ENCODE results near the gene URB2.

Gene URB2

GRCh38 chr1:229645324-229645993 lies 19.4 kb downstream of the URB2 start:
- no peak for DNase-seq

DNA sequence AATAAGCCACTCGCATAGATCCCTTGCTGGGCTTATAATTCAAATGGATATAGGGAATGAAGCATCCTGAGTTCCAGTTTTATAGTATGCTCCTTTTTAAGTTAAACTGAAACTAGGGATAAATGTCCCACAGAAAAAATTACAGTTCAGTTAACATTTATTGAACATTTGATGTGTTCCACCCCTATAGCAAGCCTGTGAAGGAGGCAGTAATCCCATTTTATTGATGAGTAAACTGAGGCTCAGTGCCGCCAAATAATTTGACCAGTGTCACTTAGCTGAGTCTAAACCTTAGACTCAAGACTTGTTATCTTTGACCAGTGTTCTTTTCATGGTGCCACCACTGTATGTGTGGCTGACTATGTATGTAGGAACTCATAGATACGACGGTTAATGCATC lies 22.4 kb downstream of the URB2 start:
- DNase-seq, result no peak

GRCh38 chr1:229650045-229650444 lies 24.0 kb downstream of the URB2 start:
- DNase-seq, result no peak

GRCh38 chr1:229651546-229651945 lies 25.5 kb downstream of the URB2 start:
- DNase-seq, result no peak

GRCh38 chr1:229653420-229653819 lies 27.4 kb downstream of the URB2 start:
- no peak for DNase-seq

DNA sequence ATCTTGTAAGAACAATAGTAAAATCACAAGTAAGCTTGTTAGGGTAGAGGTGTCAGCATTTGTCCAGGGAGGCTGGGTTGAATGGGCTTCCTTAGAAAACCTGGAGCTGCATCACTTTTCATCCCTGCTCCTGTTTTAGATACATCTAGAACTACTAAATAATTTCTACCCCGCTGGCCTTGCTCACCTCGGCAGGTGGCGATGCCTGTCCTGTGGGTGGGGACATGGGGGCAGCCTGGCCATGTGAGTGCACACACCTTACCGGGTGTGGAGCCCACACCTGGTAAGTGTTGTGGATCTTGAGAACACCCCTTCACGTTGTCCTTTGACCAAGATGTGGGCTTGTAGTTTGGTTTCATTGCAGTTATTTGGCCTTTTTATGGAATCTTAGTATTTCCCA lies 29.7 kb downstream of the URB2 start:
- DNase-seq, result no peak

DNA sequence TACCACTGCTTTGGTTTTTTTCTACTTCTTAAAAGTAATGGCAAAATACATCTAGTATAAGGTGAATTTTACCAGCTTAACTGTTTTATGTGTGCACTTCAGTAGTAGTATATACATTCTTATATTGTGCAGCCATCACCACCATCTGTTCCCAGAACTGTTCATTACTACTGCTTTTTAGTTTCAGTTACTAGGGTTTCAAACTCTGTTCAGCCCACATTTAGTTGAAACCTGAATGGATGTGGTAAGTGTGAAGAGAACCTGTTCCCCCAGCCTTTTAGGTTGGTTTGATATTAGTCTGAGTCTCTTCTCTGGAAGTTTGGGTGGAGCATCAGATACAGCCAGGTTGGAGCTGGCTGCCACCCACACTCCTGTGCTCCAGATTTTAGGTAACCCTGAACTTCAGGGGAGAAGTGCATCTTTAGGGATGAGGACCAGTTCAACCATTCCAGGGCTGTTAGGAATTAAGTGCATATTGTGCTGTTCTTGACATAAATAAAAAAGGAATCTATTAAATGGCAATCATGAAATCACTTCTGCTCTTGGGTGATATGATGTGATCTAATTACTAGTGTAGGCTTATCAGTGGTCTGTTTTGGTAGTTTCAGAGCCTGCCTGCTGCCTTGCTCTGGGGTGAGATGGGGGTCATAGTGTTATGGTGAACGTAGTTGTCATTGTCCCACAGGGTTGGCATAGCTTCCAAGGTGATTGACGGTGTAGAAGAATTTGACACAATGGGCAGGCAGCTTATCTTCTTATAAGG lies 32.1 kb downstream of the URB2 start:
- DNase-seq, result no peak

GRCh38 chr1:229661022-229661877 lies 35.2 kb downstream of the URB2 start:
- DNase-seq, result peak; percentile 57

GRCh38 chr1:229661897-229662296 lies 35.9 kb downstream of the URB2 start:
- DNase-seq, result no peak

DNA sequence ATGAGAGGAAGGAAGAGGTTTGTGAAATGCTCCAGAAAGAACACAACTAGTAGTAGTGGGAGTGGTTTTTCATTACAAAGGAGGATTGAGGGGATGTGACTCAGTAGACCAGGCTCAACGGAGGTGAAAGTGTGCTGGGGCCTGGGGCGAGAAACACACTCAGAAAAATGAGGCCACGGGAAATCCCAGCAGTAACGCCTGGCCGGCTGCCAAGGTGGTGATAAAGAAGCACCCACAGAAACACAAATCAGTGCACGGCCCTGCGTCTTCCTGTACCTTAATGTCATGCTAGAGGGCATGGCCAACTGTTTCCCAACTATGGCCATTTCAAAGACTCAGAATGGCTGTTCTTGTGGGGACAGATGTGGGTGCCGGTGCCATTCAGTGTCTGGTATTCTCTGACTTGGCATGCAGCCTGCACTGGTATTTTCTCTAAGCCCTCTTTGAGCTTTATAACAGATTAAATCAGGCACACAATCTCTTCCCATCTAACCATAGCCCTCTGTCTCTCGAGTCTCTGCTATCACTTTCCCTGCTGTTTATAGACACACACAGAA lies 38.2 kb downstream of the URB2 start:
- no peak for DNase-seq

DNA sequence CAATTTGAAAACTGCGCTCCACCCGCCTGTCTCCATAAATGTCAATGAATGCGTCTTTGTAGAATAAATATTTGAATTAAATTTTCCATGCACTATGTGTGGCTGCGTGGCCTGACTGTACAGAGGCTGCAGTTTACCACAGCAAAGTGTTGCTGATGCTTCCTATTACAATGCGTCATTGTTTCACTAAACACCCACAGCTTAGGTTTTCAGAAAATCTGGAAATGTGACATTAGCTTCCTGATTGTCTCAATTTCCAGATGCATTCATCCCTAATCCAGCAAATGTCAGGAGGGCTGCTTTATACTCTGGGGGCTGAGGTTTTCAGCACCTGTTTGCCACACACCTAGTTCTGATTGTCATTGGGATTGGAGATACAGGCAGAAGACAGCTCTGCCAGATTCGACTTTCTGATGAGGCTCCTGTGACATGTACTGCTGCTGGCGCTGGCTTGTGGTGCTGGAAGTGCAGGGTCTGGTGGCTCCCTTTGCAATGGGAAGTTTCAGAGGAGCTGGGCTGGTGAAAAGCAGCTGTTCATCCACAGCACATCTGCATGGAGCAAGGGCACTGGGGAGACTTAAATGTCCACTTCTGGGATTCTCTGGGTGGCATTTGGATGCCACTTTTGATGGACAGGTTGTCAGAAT lies 40.0 kb downstream of the URB2 start:
- DNase-seq, result no peak

DNA sequence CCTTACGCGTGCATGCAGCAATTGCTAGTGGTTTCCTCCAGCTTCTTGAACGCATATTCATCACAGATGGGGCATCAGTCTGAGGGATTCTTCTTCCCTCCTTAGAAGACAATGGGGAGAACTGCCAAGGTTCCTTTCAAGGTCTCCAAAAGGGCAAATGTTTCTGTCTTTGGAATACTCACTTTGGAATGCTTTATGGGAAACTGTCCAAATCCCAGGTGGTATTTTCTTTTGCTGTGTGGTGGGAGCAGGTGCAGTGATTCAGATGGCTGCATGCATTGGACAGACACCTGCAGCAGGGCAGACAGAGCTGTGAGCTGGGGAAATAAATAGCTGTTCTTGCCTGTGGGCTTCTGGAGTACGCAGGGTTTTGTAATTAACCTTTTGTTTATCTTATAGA lies 40.5 kb downstream of the URB2 start:
- no peak for DNase-seq

DNA sequence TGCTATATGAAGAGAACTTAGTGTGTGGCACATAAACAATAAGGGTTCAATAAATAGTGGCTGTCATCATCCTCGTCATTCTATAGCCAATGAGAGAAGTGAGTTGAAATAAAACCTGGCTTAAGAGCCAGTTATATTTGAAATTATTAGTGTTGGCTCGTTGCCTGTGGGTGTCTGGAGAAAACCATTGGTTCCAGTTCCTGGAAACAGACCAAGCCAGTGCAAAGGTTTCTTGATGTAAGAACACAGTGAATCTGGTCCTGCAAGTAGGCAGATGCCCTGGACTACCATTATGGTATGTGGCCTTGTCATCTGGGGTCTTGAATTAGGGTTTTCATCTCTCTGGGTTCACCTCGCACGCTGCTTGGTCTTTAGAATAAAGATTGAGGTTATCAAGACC lies 43.3 kb downstream of the URB2 start:
- DNase-seq, result no peak

DNA sequence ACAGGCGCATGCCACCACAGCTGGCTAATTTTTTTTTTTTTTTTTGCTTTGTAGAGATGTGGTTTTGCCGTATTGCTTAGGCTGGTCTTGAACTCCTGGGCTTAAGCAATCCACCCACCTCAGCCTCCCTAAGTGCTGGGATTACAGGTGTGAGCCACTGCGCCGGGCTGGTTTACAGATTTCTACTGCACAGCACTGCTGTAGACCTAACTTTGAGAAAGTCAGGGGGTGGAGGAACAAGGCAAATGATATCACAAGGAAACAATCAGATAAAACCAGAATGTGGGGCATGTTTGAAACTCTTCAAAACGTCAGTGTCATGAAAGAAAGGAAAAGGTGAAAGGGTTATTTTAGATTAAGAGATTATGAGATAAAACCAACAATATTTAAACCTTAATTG lies 45.3 kb downstream of the URB2 start:
- DNase-seq, result no peak

- DNase-seq, result no peak
Observed at GRCh38 chr1:229672246-229672645, 46.2 kb downstream of the URB2 start.

- no peak for DNase-seq
Observed at GRCh38 chr1:229674042-229674441, 48.0 kb downstream of the URB2 start.

- no peak for DNase-seq
Observed at GRCh38 chr1:229675396-229675795, 49.3 kb downstream of the URB2 start.

- DNase-seq, result no peak
Observed at GRCh38 chr1:229685149-229685548, 59.1 kb downstream of the URB2 start.

DNA sequence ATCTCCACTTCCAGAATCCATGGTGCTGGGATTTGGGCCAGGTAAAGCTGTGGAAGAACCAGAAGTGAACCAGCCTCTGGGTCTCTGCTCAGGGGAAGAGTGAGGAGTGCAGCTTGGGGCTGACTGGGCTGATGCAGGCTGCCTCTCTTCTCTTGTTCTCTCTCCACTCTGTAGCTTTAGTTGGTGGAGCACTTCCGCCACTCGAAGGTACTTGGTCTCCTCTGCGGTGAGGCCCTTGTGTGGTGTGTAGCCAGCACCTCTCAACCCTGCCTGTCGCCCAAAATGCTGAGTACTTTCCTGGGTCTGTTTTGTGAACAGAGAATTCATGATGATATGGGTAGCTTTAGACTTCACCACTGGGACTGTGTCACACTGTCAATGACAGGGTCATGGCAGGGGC lies 63.2 kb downstream of the URB2 start:
- no peak for DNase-seq

- no peak for DNase-seq
Observed at GRCh38 chr1:229689904-229690303, 63.9 kb downstream of the URB2 start.

DNA sequence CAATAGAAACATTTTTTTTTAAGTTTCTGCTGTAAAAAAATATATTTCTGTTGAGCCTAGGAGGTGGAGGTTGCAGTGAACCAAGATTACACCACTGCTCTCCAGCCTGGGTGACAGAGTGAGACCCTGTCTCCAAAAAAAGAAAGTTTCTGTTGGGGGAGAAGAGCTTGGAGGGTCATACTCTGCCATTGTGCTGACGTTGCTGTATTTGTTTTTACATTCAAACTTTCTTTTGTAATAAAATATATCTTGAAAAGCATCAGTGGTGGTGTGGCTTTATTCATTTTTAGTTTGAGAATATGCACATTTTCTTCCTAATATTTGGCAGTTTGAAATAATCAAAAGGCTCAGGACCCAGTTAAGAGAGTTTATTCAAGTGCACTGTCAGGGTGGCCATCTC lies 64.6 kb downstream of the URB2 start:
- DNase-seq, result no peak

DNA sequence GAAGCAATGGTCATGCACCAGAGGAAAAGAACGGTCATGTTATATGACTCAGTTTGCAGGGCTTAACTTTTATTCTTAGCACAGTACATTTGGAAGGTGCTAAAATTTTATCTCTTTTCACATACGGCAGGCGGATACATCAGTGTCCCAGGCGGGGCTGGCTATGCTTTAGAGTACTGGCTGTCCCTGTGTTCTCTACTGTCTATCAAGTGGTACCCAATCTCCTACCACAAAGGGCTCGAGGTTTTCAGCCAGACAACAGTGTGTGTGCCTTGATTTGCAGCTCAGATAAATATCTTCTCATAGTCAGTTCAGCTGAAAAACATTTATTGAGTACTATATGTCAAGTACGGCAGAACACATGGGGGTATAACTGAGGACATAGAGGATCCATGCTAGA lies 65.3 kb downstream of the URB2 start:
- no peak for DNase-seq

All from inflammatory macrophage (primary cell).